CD14-positive monocyte (primary cell): ENCODE results near the gene MXRA7. TPM values are rescaled to one million over a fixed set of nuclear protein-coding genes. Genes with fewer than 3 reads are reported as not detected.

Source experiments
- DNase-seq, 3 donors: peaks; one replicate each; pipeline ENCODE4 v3.0.0-alpha.2; 2011 to 2022
- H2AFZ ChIP-seq: 2 replicates; pipeline ENCODE4 v1.6.0; 2012; ENCODE audit warnings: mild to moderate bottlenecking, low read depth, low read length, inconsistent platforms; ENCODE audit not compliant: insufficient read depth, poor library complexity, severe bottlenecking
- H3K27ac ChIP-seq, 2 donors: 1 replicate in 1 of 2; 2 replicates in 1 of 2; pipeline ENCODE4 v1.5.1; 2012 to 2013; ENCODE audit warnings: low read length in 2 of 2, control low read depth in 1 of 2, inconsistent platforms in 1 of 2, low read depth in 1 of 2, mild to moderate bottlenecking in 1 of 2
- H3K27me3 ChIP-seq, 2 donors: one replicate each; pipeline versions ENCODE4 v1.6.0 to v1.6.1; 2011 to 2013; ENCODE audit warnings: low read length in 2 of 2; ENCODE audit not compliant: control insufficient read depth in 2 of 2, insufficient read depth in 2 of 2
- H3K36me3 ChIP-seq, 2 donors: replicated peaks in 1 of 2; 1 replicate in 1 of 2; 2 replicates in 1 of 2; pipeline versions ENCODE4 v1.5.1 to v1.6.1; 2012 to 2013; ENCODE audit warnings: low read length in 2 of 2, control low read depth in 1 of 2, inconsistent platforms in 1 of 2, mild to moderate bottlenecking in 1 of 2; ENCODE audit not compliant: insufficient read depth in 2 of 2, control insufficient read depth in 1 of 2
- H3K4me1 ChIP-seq, 2 donors: 1 replicate in 1 of 2; 2 replicates in 1 of 2; pipeline versions ENCODE4 v1.5.1 to v1.6.1; 2012 to 2013; ENCODE audit warnings: low read length in 2 of 2, control low read depth in 1 of 2, inconsistent platforms in 1 of 2, mild to moderate bottlenecking in 1 of 2, moderate library complexity in 1 of 2; ENCODE audit not compliant: insufficient read depth in 2 of 2, control insufficient read depth in 1 of 2
- H3K4me2 ChIP-seq: replicated peaks from 2 replicates; pipeline ENCODE3; 2012; ENCODE audit warnings: low read length, moderate library complexity, mild to moderate bottlenecking; ENCODE audit not compliant: poor library complexity, severe bottlenecking; ENCODE audit errors: extremely low read depth
- H3K4me3 ChIP-seq, 3 experiments: fragments of 200-600 bp in 1 of 3; sonication (generic) in 1 of 3; replicated peaks in 1 of 3; 1 replicate in 2 of 3; 2 replicates in 1 of 3; pipeline ENCODE4 v1.5.1; 2011 to 2013; ENCODE audit warnings: low read length in 3 of 3, mild to moderate bottlenecking in 3 of 3, control low read depth in 2 of 3, low read depth in 2 of 3, inconsistent platforms in 1 of 3, moderate library complexity in 1 of 3
- H3K79me2 ChIP-seq: 2 replicates; pipeline ENCODE4 v1.6.0; 2012; ENCODE audit warnings: mild to moderate bottlenecking, control low read depth, inconsistent platforms, low read length, moderate library complexity; ENCODE audit not compliant: insufficient read depth
- H3K9ac ChIP-seq: 2 replicates; pipeline ENCODE4 v1.6.0; 2017; ENCODE audit warnings: low read length, mild to moderate bottlenecking; ENCODE audit not compliant: insufficient read depth, poor library complexity, severe bottlenecking
- H3K9me3 ChIP-seq, 2 donors: replicated peaks in 1 of 2; 1 replicate in 1 of 2; 2 replicates in 1 of 2; pipeline versions ENCODE4 v1.5.1 to v1.6.1; 2012 to 2013; ENCODE audit warnings: low read length in 2 of 2, control low read depth in 1 of 2; ENCODE audit not compliant: control insufficient read depth in 1 of 2, insufficient read depth in 1 of 2
- H4K20me1 ChIP-seq: 2 replicates; pipeline ENCODE4 v1.6.0; 2012; ENCODE audit warnings: mild to moderate bottlenecking, low read length, control low read depth, moderate library complexity; ENCODE audit not compliant: insufficient read depth
- H3K27ac Mint-ChIP-seq, 7 donors: one replicate each; pipeline ENCODE4 v1.8.0; 2020; ENCODE audit warnings: mild to moderate bottlenecking in 7 of 7, mixed read lengths in 7 of 7, moderate library complexity in 6 of 7, inconsistent platforms in 2 of 7
- H3K27me3 Mint-ChIP-seq, 3 donors: one replicate each; pipeline ENCODE4 v1.8.0; 2021 to 2022; ENCODE audit warnings: low read depth in 3 of 3, mild to moderate bottlenecking in 3 of 3, mixed read lengths in 3 of 3, moderate library complexity in 3 of 3, inconsistent platforms in 1 of 3
- H3K36me3 Mint-ChIP-seq, 2 donors: one replicate each; pipeline ENCODE4 v1.8.0; 2020; ENCODE audit warnings: mixed read lengths in 2 of 2, inconsistent platforms in 1 of 2, mild to moderate bottlenecking in 1 of 2
- H3K4me1 Mint-ChIP-seq: one replicate; pipeline ENCODE4 v1.8.0; 2020; ENCODE audit warnings: mild to moderate bottlenecking, mixed read lengths
- H3K4me3 Mint-ChIP-seq, 2 donors: one replicate each; pipeline ENCODE4 v1.8.0; 2020; ENCODE audit warnings: mild to moderate bottlenecking in 2 of 2, mixed read lengths in 2 of 2, moderate library complexity in 1 of 2
- H3K9me3 Mint-ChIP-seq, 7 donors: one replicate each; pipeline ENCODE4 v1.8.0; 2020 to 2022; ENCODE audit warnings: mixed read lengths in 7 of 7, mild to moderate bottlenecking in 6 of 7, moderate library complexity in 6 of 7, inconsistent platforms in 2 of 7
- CTCF ChIP-seq: fragments of 200-600 bp; IDR thresholded peaks from one replicate; pipeline ENCODE4 v1.8.0; 2022; ENCODE audit warnings: antibody characterized with exemption, mild to moderate bottlenecking
- WGBS: methylation state at CpG from one replicate; pipeline ENCODE4 v1.1.5; 2013; ENCODE audit warnings: missing lambda C conversion rate; ENCODE audit not compliant: insufficient coverage; 5-methylcytosine and 5-hydroxymethylcytosine counted together
- intact Hi-C, 2 donors: fragments of 100-400 bp; cut with micrococcal nuclease; formaldehyde crosslinking; loops; one replicate each; pipeline versions ENCODE4 v1.15.0 to v1.15.1; 2023
- polyA plus RNA-seq, 3 donors: library from polyadenylated mRNA; depleted of rRNA in 1 of 3; unstranded in 2 of 3; stranded (reverse) in 1 of 3; fragments of 300-500 nt in 2 of 3; fragments of >200 nt in 1 of 3; fragmentation: Illumina TruSeq in 2 of 3; gene quantifications; 1 replicate in 2 of 3; 2 replicates in 1 of 3; pipeline ENCODE4 v1.2.3, GENCODE V29; 2012 to 2021

The MXRA7 gene
- polyA plus RNA-seq, 3 donors = 0.13 to 0.81 (median 0.30) TPM

DNA sequence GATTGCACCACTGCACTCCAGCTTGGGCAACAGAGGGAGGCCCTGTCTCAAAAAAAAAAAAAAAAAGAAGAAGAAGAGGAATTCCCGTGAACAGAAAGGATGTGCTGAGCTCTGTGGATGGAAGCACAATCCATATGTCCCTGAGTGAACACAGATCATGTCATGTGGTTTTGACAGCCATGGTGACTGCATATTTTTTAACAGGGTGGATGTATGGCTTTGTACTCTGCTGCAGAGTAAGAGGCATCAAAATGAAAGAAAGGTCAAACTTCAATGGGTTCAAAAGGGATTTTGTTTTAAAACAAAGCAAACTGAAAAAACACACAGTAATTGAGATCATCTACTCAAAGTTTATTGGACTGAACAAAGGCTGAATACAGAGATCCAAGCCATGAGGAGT lies 31.5 kb downstream of the MXRA7 start:
- Histone ChIP-seq H3K36me3 (no peaks in the 10 kb centered on the region), H3K9me3 (no peaks in the 10 kb centered on the region), H4K20me1 (no peaks in the 10 kb centered on the region), H3K4me3 (no peak overlapping the region), H2AFZ (no peak overlapping the region), H3K9ac (no peak overlapping the region), H3K27me3 (no peaks in the 10 kb centered on the region), H3K27ac (no peak overlapping the region), H3K79me2 (no peaks in the 10 kb centered on the region), H3K4me2 (no peak overlapping the region), H3K4me1 (no peaks in the 10 kb centered on the region)
- 17% methylated on average over 1 of the region's 1 CpG for WGBS
- Mint-ChIP-seq H3K27ac (peak overlapping the region in 1 of 7 donors; percentile 6), H3K4me1 (peaks cover 3% of the 10 kb centered on the region), H3K4me3 (no peak overlapping the region), H3K9me3 (peaks cover 0 to 2% (median 0%) of the 10 kb centered on the region in 7 donors), H3K27me3 (peaks cover 0 to 4% (median 0%) of the 10 kb centered on the region in 3 donors), H3K36me3 (no peaks in the 10 kb centered on the region)
- no peak for DNase-seq
- no peak for TF ChIP-seq CTCF
- intact Hi-C loops = loop anchor here in 1 of 2 donors (10.0 kb wide), 1 partner anchor 46 kb away; the partner anchor contains the start of genes JMJD6 and METTL23

GRCh38 chr17:76678330-76678729 lies 32.4 kb downstream of the MXRA7 start:
- 84% methylated on average over 12 of the region's 12 CpGs for WGBS
- H3K4me2 ChIP-seq = no peak overlapping the region
- no peak overlapping the region for H2AFZ ChIP-seq
- no peak for DNase-seq
- no peaks in the 10 kb centered on the region for H4K20me1 ChIP-seq
- intact Hi-C loops = loop anchor here in 1 of 2 donors (10.0 kb wide), 1 partner anchor 46 kb away; the partner anchor contains the start of genes JMJD6 and METTL23
- no peaks in the 10 kb centered on the region for H3K4me1 ChIP-seq
- H3K9me3 ChIP-seq = no peaks in the 10 kb centered on the region
- H3K27me3 ChIP-seq = no peaks in the 10 kb centered on the region
- H3K79me2 ChIP-seq = no peaks in the 10 kb centered on the region
- no peak for TF ChIP-seq CTCF
- H3K27ac ChIP-seq = no peak overlapping the region
- no peak overlapping the region for H3K4me3 ChIP-seq
- no peak overlapping the region for H3K4me3 Mint-ChIP-seq
- no peak overlapping the region for H3K9ac ChIP-seq
- H3K27me3 Mint-ChIP-seq = peaks cover 0 to 4% (median 0%) of the 10 kb centered on the region in 3 donors
- no peaks in the 10 kb centered on the region for H3K36me3 ChIP-seq
- H3K27ac Mint-ChIP-seq = no peak overlapping the region
- no peaks in the 10 kb centered on the region for H3K36me3 Mint-ChIP-seq
- peaks cover 0 to 2% (median 0%) of the 10 kb centered on the region in 7 donors for H3K9me3 Mint-ChIP-seq
- H3K4me1 Mint-ChIP-seq = peaks cover 3% of the 10 kb centered on the region
